HCT116 (cell line): Measurements from ENCODE around the gene ZNF791. TPM values are rescaled to one million over a fixed set of nuclear protein-coding genes. Genes with fewer than 3 reads are reported as not detected.

Experiments used
- ATAC-seq: fragments of 200-7000 bp; cut with Tn5 transposase; 2 replicates; pipeline ENCODE4 v1.9.1; 2020; ENCODE audit warnings: mild to moderate bottlenecking, moderate library complexity
- BruUV-seq: library from RNA; stranded (reverse); fragments of 400-500 nt; replicated peaks from 2 replicates; lab custom pipeline; 2021; lab: Mats Ljungman, UMichigan
- CTCF ChIA-PET: fragments of 300-600 bp; sonication (Branson Sonifier 250); formaldehyde crosslinking; loops from one replicate; lab custom pipeline; 2021; ENCODE audit warnings: antibody characterized with exemption; lab: Charles Lee
- POLR2A ChIA-PET: fragments of 300-600, 350-600 bp; sonication (Branson Sonifier 250); formaldehyde crosslinking; loops from one replicate; lab custom pipeline; 2021; ENCODE audit warnings: antibody characterized with exemption; lab: Charles Lee
- RAD21 ChIA-PET, 2 experiments: fragments of 300-600 bp; sonication (Branson Sonifier 250); formaldehyde crosslinking; loops; one replicate each; lab custom pipeline; 2023; ENCODE audit warnings: low total read pairs in 2 of 2; ENCODE audit not compliant: uncharacterized antibody in 2 of 2, unreplicated experiment in 2 of 2, low non-redundant PET in 1 of 2; lab: Charles Lee
- DNase-seq: peaks from one replicate; pipeline ENCODE4 v3.0.0-alpha.2; 2010; ENCODE audit warnings: low read depth, low spot score
- H2AFZ ChIP-seq: fragments of 200-600 bp; shearing (Covaris generic), sonication (generic); 2 replicates; pipeline ENCODE4 v1.6.1; 2017; ENCODE audit warnings: low read depth, mixed run types, mixed read lengths, antibody characterized with exemption, low read length; ENCODE audit not compliant: poor library complexity, severe bottlenecking
- H3K27ac ChIP-seq: 2 replicates; pipeline ENCODE4 v1.5.1; 2012; ENCODE audit warnings: low read depth, low read length
- H3K27me3 ChIP-seq: fragments of 200-600 bp; sonication (generic); 2 replicates; pipeline ENCODE4 v1.6.1; 2016; ENCODE audit warnings: mixed run types, low read length, mixed read lengths; ENCODE audit not compliant: insufficient read depth
- H3K36me3 ChIP-seq, 2 experiments: fragments of 200-500 bp in 1 of 2; fragments of 200-600 bp in 1 of 2; sonication (Bioruptor generic) in 1 of 2; sonication (generic) in 1 of 2; 2 replicates each; pipeline versions ENCODE4 v1.5.1 to v1.6.1; 2014 to 2016; ENCODE audit warnings: low read length in 2 of 2, inconsistent platforms in 1 of 2, mixed read lengths in 1 of 2, mixed run types in 1 of 2; ENCODE audit not compliant: insufficient read depth in 2 of 2, control insufficient read depth in 1 of 2
- H3K4me1 ChIP-seq, 2 experiments: fragments of 200-600 bp in 1 of 2; sonication (generic) in 1 of 2; 2 replicates each; pipeline versions ENCODE4 v1.5.1 to v1.6.1; 2012 to 2017; ENCODE audit warnings: low read length in 2 of 2, inconsistent platforms in 1 of 2, mild to moderate bottlenecking in 1 of 2, mixed read lengths in 1 of 2, mixed run types in 1 of 2, moderate library complexity in 1 of 2; ENCODE audit not compliant: insufficient read depth in 2 of 2, control insufficient read depth in 1 of 2
- H3K4me2 ChIP-seq: fragments of 200-600 bp; sonication (generic); 2 replicates; pipeline ENCODE4 v1.6.1; 2017; ENCODE audit warnings: mixed run types, low read length, mixed read lengths
- H3K4me3 ChIP-seq, 2 experiments: fragments of 200-600 bp in 1 of 2; sonication (generic) in 1 of 2; replicated peaks in 1 of 2; 2 replicates each; pipeline ENCODE4 v1.5.1; 2011 to 2016; ENCODE audit warnings: low read length in 2 of 2, control low read depth in 1 of 2, low read depth in 1 of 2, mild to moderate bottlenecking in 1 of 2, mixed read lengths in 1 of 2, mixed run types in 1 of 2
- H3K79me2 ChIP-seq: fragments of 200-600 bp; sonication (generic); 2 replicates; pipeline ENCODE4 v1.6.1; 2017; ENCODE audit warnings: mild to moderate bottlenecking, mixed run types, low read length, moderate library complexity, mixed read lengths; ENCODE audit not compliant: insufficient read depth
- H3K9ac ChIP-seq: fragments of 200-600 bp; sonication (generic); 2 replicates; pipeline ENCODE4 v1.6.1; 2016; ENCODE audit warnings: low read length, mixed read lengths
- H3K9me2 ChIP-seq: fragments of 200-600 bp; sonication (generic), shearing (Covaris generic); 2 replicates; pipeline ENCODE4 v1.6.1; 2017; ENCODE audit warnings: mixed run types, mild to moderate bottlenecking, moderate library complexity; ENCODE audit not compliant: insufficient read depth
- H3K9me3 ChIP-seq, 2 experiments: fragments of 200-500 bp in 1 of 2; fragments of 200-600 bp in 1 of 2; sonication (Bioruptor generic) in 1 of 2; sonication (generic) in 1 of 2; 2 replicates each; pipeline ENCODE4 v1.6.1; 2014 to 2017; ENCODE audit warnings: low read length in 2 of 2, mixed read lengths in 2 of 2, inconsistent platforms in 1 of 2, low read depth in 1 of 2, mild to moderate bottlenecking in 1 of 2, mixed run types in 1 of 2, moderate library complexity in 1 of 2; ENCODE audit not compliant: control insufficient read depth in 1 of 2, insufficient read depth in 1 of 2
- H4K20me1 ChIP-seq: fragments of 200-600 bp; sonication (generic), shearing (Covaris generic); 2 replicates; pipeline ENCODE4 v1.6.1; 2017; ENCODE audit warnings: mixed run types, mild to moderate bottlenecking, moderate library complexity; ENCODE audit not compliant: insufficient read depth
- ATF3 ChIP-seq: IDR thresholded peaks from 2 replicates; pipeline ENCODE4 v1.6.1; 2012
- CTCF ChIP-seq, 3 experiments: fragments of 200-600 bp in 1 of 3; sonication (generic) in 1 of 3; IDR thresholded peaks in 2 of 3; conservative IDR thresholded peaks in 1 of 3; 2 replicates each; pipeline ENCODE4 v1.5.1; 2012 to 2017; ENCODE audit warnings: low read depth in 2 of 3, low read length in 2 of 3, antibody characterized with exemption in 1 of 3, borderline replicate concordance in 1 of 3, control low read depth in 1 of 3, mild to moderate bottlenecking in 1 of 3, mixed read lengths in 1 of 3, mixed run types in 1 of 3, moderate library complexity in 1 of 3; ENCODE audit not compliant: insufficient read depth in 1 of 3
- ELF1 ChIP-seq: IDR thresholded peaks from 2 replicates; pipeline ENCODE4 v1.6.1; 2012; ENCODE audit warnings: low read depth, borderline replicate concordance
- EZH2 ChIP-seq: fragments of 200-600 bp; sonication (generic); IDR thresholded peaks from 2 replicates; pipeline ENCODE4 v1.6.1; 2017; ENCODE audit warnings: antibody characterized with exemption, mixed run types
- EZH2phosphoT487 ChIP-seq: fragments of 200-600 bp; IDR thresholded peaks from 2 replicates; pipeline ENCODE4 v1.6.1; 2018; ENCODE audit warnings: antibody characterized with exemption, borderline replicate concordance
- JUND ChIP-seq: IDR thresholded peaks from 2 replicates; pipeline ENCODE4 v1.6.1; 2012
- MAX ChIP-seq: IDR thresholded peaks from 2 replicates; pipeline ENCODE4 v1.6.1; 2012
- POLR2A ChIP-seq: IDR thresholded peaks from 2 replicates; pipeline ENCODE4 v1.7.0; 2011; ENCODE audit warnings: borderline replicate concordance; ENCODE audit not compliant: insufficient read depth, insufficient read length; ENCODE audit errors: extremely low read depth
- POLR2AphosphoS5 ChIP-seq: IDR thresholded peaks from 2 replicates; pipeline ENCODE4 v1.6.1; 2011; ENCODE audit warnings: mild to moderate bottlenecking, low read depth, low read length, moderate library complexity
- REST ChIP-seq: IDR thresholded peaks from 2 replicates; pipeline ENCODE4 v1.6.1; 2012; ENCODE audit warnings: low read depth
- SP1 ChIP-seq: IDR thresholded peaks from 2 replicates; pipeline ENCODE4 v1.6.1; 2012; ENCODE audit warnings: low read depth
- SRF ChIP-seq: IDR thresholded peaks from 2 replicates; pipeline ENCODE4 v1.6.1; 2012; ENCODE audit warnings: low read depth
- TCF7L2 ChIP-seq: IDR thresholded peaks from 2 replicates; pipeline ENCODE4 v1.7.0; 2011; ENCODE audit warnings: borderline replicate concordance, inconsistent platforms; ENCODE audit not compliant: insufficient read depth, insufficient read length; ENCODE audit errors: extremely low read depth
- YY1 ChIP-seq: IDR thresholded peaks from 2 replicates; pipeline ENCODE4 v1.6.1; 2011; ENCODE audit warnings: low read length, low read depth, moderate library complexity, mild to moderate bottlenecking; ENCODE audit not compliant: insufficient replicate concordance; ENCODE audit errors: extremely low read depth
- ZBTB33 ChIP-seq: IDR thresholded peaks from 2 replicates; pipeline ENCODE4 v1.6.1; 2011; ENCODE audit warnings: mild to moderate bottlenecking, low read length, moderate library complexity; ENCODE audit not compliant: insufficient replicate concordance; ENCODE audit errors: extremely low read depth
- ZFX ChIP-seq: fragments of 450-650 bp; IDR thresholded peaks from 2 replicates; pipeline ENCODE4 v1.6.1; 2017
- ZNF274 ChIP-seq: fragments of 200-500 bp; sonication (Bioruptor generic); IDR thresholded peaks from 2 replicates; pipeline ENCODE4 v1.6.1; 2014; ENCODE audit warnings: mild to moderate bottlenecking, low read depth, low read length, inconsistent platforms
- intact Hi-C: fragments of 100-400 bp; cut with micrococcal nuclease; formaldehyde crosslinking; loops from 2 replicates; pipeline ENCODE4 v1.10.0; 2022
- total RNA-seq: library from RNA; stranded (reverse); gene quantifications from one replicate; pipeline ENCODE4 v1.2.1, GENCODE V29; 2021; ENCODE audit not compliant: unreplicated experiment

Gene ZNF791
- total RNA-seq, 1 experiment from 2014 or later = 21.2 TPM

GRCh38 chr19:12578641-12579040 lies 32.1 kb upstream of the ZNF791 start:
- Histone ChIP-seq H3K36me3 (peaks cover 7 to 13% of the 10 kb centered on the region in 2 experiments; a peak in 3 of 4 replicates), H4K20me1 (no peaks in the 10 kb centered on the region), H3K9ac (no peak overlapping the region), H3K4me2 (no peak overlapping the region), H3K4me3 (no peak overlapping the region), H3K27me3 (no peaks in the 10 kb centered on the region), H2AFZ (no peak overlapping the region), H3K9me3 (peaks cover 15 to 29% of the 10 kb centered on the region in 2 experiments; a peak in 3 of 4 replicates), H3K9me2 (no peaks in the 10 kb centered on the region), H3K79me2 (no peaks in the 10 kb centered on the region), H3K4me1 (peaks cover 0 to 9% of the 10 kb centered on the region in 2 experiments; a peak in 1 of 4 replicates), H3K27ac (no peak overlapping the region)
- ChIA-PET POLR2A (no interaction called here), RAD21 (no interaction called here), CTCF (no interaction called here)
- intact Hi-C loops = no loop called here
- ATAC-seq (no peak), DNase-seq (no peak)
- BruUV-seq = no TSS peak
- TF ChIP-seq CTCF (IDR thresholded peaks at IDR 0.05 in 2 of 3, conservative IDR thresholded peaks at IDR 0.05 in 1 of 3; ENCODE audit: borderline replicate concordance in 1 of 3, insufficient read depth in 1 of 3, low read depth in 2 of 3, low read length in 2 of 3) (no peak), POLR2A (no peak), YY1 (no peak), SRF (no peak), ELF1 (no peak), ZNF274 (no peak), SP1 (no peak), POLR2AphosphoS5 (no peak), ZFX (no peak), REST (no peak), MAX (no peak), EZH2 (no peak), EZH2phosphoT487 (no peak), ZBTB33 (no peak), JUND (no peak), TCF7L2 (no peak), ATF3 (no peak)
